Activated T-helper 1 cell treated with anti-CD3 and anti-CD28 coated beads, Interleukin-12 subunit alpha, Interleukin-12 subunit beta, Interleukin-2, Interleukin-4 antibody, amounts not matched to agents 30 ng/mL and 10 ng/mL and 1 ng/mL, durations not matched to agents 14 hours and 24 hours and 36 hours (primary cell): Measurements from ENCODE around the gene AGO3. TPM values are rescaled to one million over a fixed set of nuclear protein-coding genes. Genes with fewer than 3 reads are reported as not detected.

Experiments
- DNase-seq: peaks from one replicate; pipeline ENCODE4 v3.0.0; 2021; ENCODE audit warnings: low spot score
- H3K27ac Mint-ChIP-seq: one replicate; pipeline ENCODE4 v1.8.0; 2021; ENCODE audit warnings: mild to moderate bottlenecking, mixed read lengths
- H3K27me3 Mint-ChIP-seq: one replicate; pipeline ENCODE4 v1.8.0; 2022; ENCODE audit warnings: mild to moderate bottlenecking, moderate library complexity, mixed read lengths; ENCODE audit not compliant: insufficient read depth
- H3K36me3 Mint-ChIP-seq: one replicate; pipeline ENCODE4 v1.8.0; 2021; ENCODE audit warnings: low read depth, mixed read lengths
- H3K4me1 Mint-ChIP-seq: one replicate; pipeline ENCODE4 v1.8.0; 2021; ENCODE audit warnings: low read depth, mixed read lengths
- H3K4me3 Mint-ChIP-seq: one replicate; pipeline ENCODE4 v1.8.0; 2021; ENCODE audit warnings: mild to moderate bottlenecking, moderate library complexity, mixed read lengths
- H3K9me3 Mint-ChIP-seq: one replicate; pipeline ENCODE4 v1.8.0; 2021; ENCODE audit warnings: mixed read lengths
- intact Hi-C: fragments of 100-400 bp; cut with micrococcal nuclease; formaldehyde crosslinking; loops from one replicate; pipeline ENCODE4 v1.15.1; 2024
- total RNA-seq: library from RNA; stranded (reverse); gene quantifications from 2 replicates; pipeline ENCODE4 v1.2.3, GENCODE V29; 2022

AGO3 gene
- total RNA-seq, 1 donor from 2014 or later, result 33.6 TPM

GRCh38 chr1:36080801-36081200 is 149.9 kb downstream of the AGO3 start:
- no peak for DNase-seq
- H3K27me3 Mint-ChIP-seq, result peaks cover 24% of the 10 kb centered on the region
- no peaks in the 10 kb centered on the region for H3K36me3 Mint-ChIP-seq
- intact Hi-C loops, result no loop called here
- H3K9me3 Mint-ChIP-seq, result no peaks in the 10 kb centered on the region
- no peak overlapping the region for H3K27ac Mint-ChIP-seq
- H3K4me3 Mint-ChIP-seq, result no peak overlapping the region
- H3K4me1 Mint-ChIP-seq, result no peaks in the 10 kb centered on the region

- H3K9me3 Mint-ChIP-seq, result no peaks in the 10 kb centered on the region
- peaks cover 28% of the 10 kb centered on the region for H3K27me3 Mint-ChIP-seq
- no peaks in the 10 kb centered on the region for H3K36me3 Mint-ChIP-seq
- no peak for DNase-seq
- H3K27ac Mint-ChIP-seq, result no peak overlapping the region
- H3K4me1 Mint-ChIP-seq, result no peaks in the 10 kb centered on the region
- no peak overlapping the region for H3K4me3 Mint-ChIP-seq
- intact Hi-C loops, result no loop called here
These were observed 151.1 kb downstream of the AGO3 start for GRCh38 chr1:36081926-36082485.

GRCh38 chr1:36083219-36083618 is 152.3 kb downstream of the AGO3 start:
- Mint-ChIP-seq H3K4me3 (no peak overlapping the region), H3K9me3 (no peaks in the 10 kb centered on the region), H3K27me3 (peaks cover 28% of the 10 kb centered on the region), H3K27ac (no peak overlapping the region), H3K36me3 (no peaks in the 10 kb centered on the region), H3K4me1 (no peaks in the 10 kb centered on the region)
- intact Hi-C loops, result no loop called here
- no peak for DNase-seq

- Mint-ChIP-seq H3K4me3 (no peak within 1 kb of the TSS), H3K9me3 (no peaks in the 10 kb centered on the region), H3K27ac (no peak within 1 kb of the TSS), H3K27me3 (peaks cover 28% of the 10 kb centered on the region), H3K4me1 (no peaks in the 10 kb centered on the region), H3K36me3 (no peaks in the 10 kb centered on the region)
- intact Hi-C loops, result no loop called here
- no peak for DNase-seq
These were observed 153.0 kb downstream of the AGO3 start, which contains the start of gene TEKT2 for GRCh38 chr1:36083635-36084496. Gene TEKT2 (plus strand): TSS chr1:36084094. CDS start chr1:36084922, 828 bp downstream.

- peaks cover 4% of the 10 kb centered on the region for H3K4me1 Mint-ChIP-seq
- peaks cover 28% of the 10 kb centered on the region for H3K27me3 Mint-ChIP-seq
- no peak overlapping the region for H3K4me3 Mint-ChIP-seq
- DNase-seq, result no peak
- H3K27ac Mint-ChIP-seq, result no peak overlapping the region
- H3K9me3 Mint-ChIP-seq, result no peaks in the 10 kb centered on the region
- H3K36me3 Mint-ChIP-seq, result peaks cover 4% of the 10 kb centered on the region
- intact Hi-C loops, result loop anchor here (5.0 kb wide), 2 partner anchors 198 to 303 kb away; partner anchors contain the start of gene STK40
These were observed 153.7 kb downstream of the AGO3 start for GRCh38 chr1:36084497-36085115.

- H3K27me3 Mint-ChIP-seq, result peaks cover 28% of the 10 kb centered on the region
- peaks cover 9% of the 10 kb centered on the region for H3K36me3 Mint-ChIP-seq
- no peak for DNase-seq
- no peaks in the 10 kb centered on the region for H3K9me3 Mint-ChIP-seq
- H3K27ac Mint-ChIP-seq, result no peak overlapping the region
- intact Hi-C loops, result loop anchor here (5.0 kb wide), 2 partner anchors 197 to 302 kb away; partner anchors contain the start of gene STK40
- peaks cover 9% of the 10 kb centered on the region for H3K4me1 Mint-ChIP-seq
- H3K4me3 Mint-ChIP-seq, result no peak overlapping the region
These were observed 154.2 kb downstream of the AGO3 start for GRCh38 chr1:36085126-36085525.

- intact Hi-C loops, result loop anchor here (5.0 kb wide), 2 partner anchors 196 to 301 kb away; partner anchors contain the start of gene STK40
- Mint-ChIP-seq H3K4me3 (no peak overlapping the region), H3K9me3 (no peaks in the 10 kb centered on the region)
These were observed 155.0 kb downstream of the AGO3 start for GRCh38 chr1:36085686-36086526.

GRCh38 chr1:36086529-36087232 is 155.8 kb downstream of the AGO3 start:
- peaks cover 12% of the 10 kb centered on the region for H3K36me3 Mint-ChIP-seq
- H3K4me3 Mint-ChIP-seq, result peak overlapping the region; percentile 59
- peaks cover 20% of the 10 kb centered on the region for H3K4me1 Mint-ChIP-seq
- no peaks in the 10 kb centered on the region for H3K9me3 Mint-ChIP-seq
- intact Hi-C loops, result loop anchor here (5.0 kb wide), 2 partner anchors 196 to 301 kb away; partner anchors contain the start of gene STK40
- H3K27ac Mint-ChIP-seq, result peak overlapping the region; percentile 73
- no peak for DNase-seq
- H3K27me3 Mint-ChIP-seq, result peaks cover 21% of the 10 kb centered on the region

More at GRCh38 chr1:36085686-36086526, 155.0 kb downstream of the AGO3 start:
- Mint-ChIP-seq H3K27me3 (peaks cover 24% of the 10 kb centered on the region), H3K27ac (no peak overlapping the region), H3K4me1 (peaks cover 12% of the 10 kb centered on the region), H3K36me3 (peaks cover 10% of the 10 kb centered on the region)
- no peak for DNase-seq

GRCh38 chr1:36087233-36088123 is 156.6 kb downstream of the AGO3 start:
- H3K27me3 Mint-ChIP-seq, result peaks cover 13% of the 10 kb centered on the region
- DNase-seq, result no peak
- intact Hi-C loops, result loop anchor here (1.0 to 5.0 kb wide), 7 partner anchors 62 to 363 kb away; partner anchors contain the start of genes AGO3, LSM10, OSCP1 and STK40
- peak overlapping the region; percentile 73 for H3K27ac Mint-ChIP-seq
- H3K9me3 Mint-ChIP-seq, result no peaks in the 10 kb centered on the region
- H3K4me3 Mint-ChIP-seq, result peak overlapping the region; percentile 59
- peaks cover 18% of the 10 kb centered on the region for H3K36me3 Mint-ChIP-seq
- peaks cover 20% of the 10 kb centered on the region for H3K4me1 Mint-ChIP-seq

GRCh38 chr1:36088265-36088576 is 157.3 kb downstream of the AGO3 start:
- Mint-ChIP-seq H3K4me1 (peaks cover 20% of the 10 kb centered on the region), H3K36me3 (peaks cover 24% of the 10 kb centered on the region), H3K4me3 (peak overlapping the region; percentile 26), H3K27ac (peak overlapping the region; percentile 75), H3K9me3 (no peaks in the 10 kb centered on the region), H3K27me3 (peaks cover 11% of the 10 kb centered on the region)
- no peak for DNase-seq
- intact Hi-C loops, result loop anchor here (1.0 to 5.0 kb wide), 7 partner anchors 61 to 362 kb away; partner anchors contain the start of genes AGO3, LSM10, OSCP1 and STK40
